Skeletal muscle satellite cell (primary cell): ENCODE data around the gene FBXW8.

Experiments used
- H3K27me3 ChIP-seq: 2 replicates; pipeline ENCODE4 v1.7.0; 2013; ENCODE audit warnings: low read length; ENCODE audit not compliant: control insufficient read depth, insufficient read depth
- H3K36me3 ChIP-seq: 2 replicates; pipeline ENCODE4 v1.7.0; 2013; ENCODE audit warnings: mild to moderate bottlenecking, control low read depth, low read length; ENCODE audit not compliant: insufficient read depth
- H3K4me1 ChIP-seq: 2 replicates; pipeline ENCODE4 v1.7.0; 2013; ENCODE audit warnings: low read length; ENCODE audit not compliant: control insufficient read depth, insufficient read depth
- H3K4me2 ChIP-seq: 2 replicates; pipeline ENCODE4 v1.7.0; 2013; ENCODE audit warnings: mild to moderate bottlenecking, low read length
- H3K4me3 ChIP-seq: 2 replicates; pipeline ENCODE4 v1.7.0; 2013; ENCODE audit warnings: low read length
- H3K9ac ChIP-seq: 2 replicates; pipeline ENCODE4 v1.7.0; 2013; ENCODE audit warnings: mild to moderate bottlenecking, low read depth, low read length, moderate library complexity
- H3K9me3 ChIP-seq: replicated peaks from 2 replicates; pipeline ENCODE4 v1.7.0; 2013; ENCODE audit warnings: mild to moderate bottlenecking, control low read depth, low read length

FBXW8 gene

DNA sequence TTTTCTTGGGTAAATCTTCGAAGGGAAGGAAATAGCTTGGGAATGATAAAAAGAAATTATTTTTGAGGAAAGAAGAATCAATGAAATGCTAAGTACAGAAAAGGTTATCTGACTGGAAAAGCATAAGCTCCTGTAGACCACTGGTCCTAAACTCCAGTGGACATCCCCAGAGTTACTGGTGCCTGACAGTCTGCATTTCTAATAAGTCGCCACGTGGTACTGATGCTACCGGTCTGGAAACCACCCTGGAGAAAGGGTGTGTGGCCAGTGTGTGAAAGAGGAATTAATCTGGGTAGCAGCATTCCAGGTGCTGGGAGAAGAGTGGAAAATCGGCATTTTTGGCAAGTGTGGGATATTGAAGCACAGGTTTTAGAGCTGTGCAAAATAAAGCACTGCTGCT is 73.3 kb downstream of the FBXW8 start:
- Histone ChIP-seq H3K27me3 (no peaks in the 10 kb centered on the region), H3K4me3 (no peak overlapping the region), H3K4me2 (no peak overlapping the region), H3K9ac (no peak overlapping the region), H3K4me1 (peaks cover 7% of the 10 kb centered on the region), H3K9me3 (no peaks in the 10 kb centered on the region), H3K36me3 (peaks cover 7% of the 10 kb centered on the region)

DNA sequence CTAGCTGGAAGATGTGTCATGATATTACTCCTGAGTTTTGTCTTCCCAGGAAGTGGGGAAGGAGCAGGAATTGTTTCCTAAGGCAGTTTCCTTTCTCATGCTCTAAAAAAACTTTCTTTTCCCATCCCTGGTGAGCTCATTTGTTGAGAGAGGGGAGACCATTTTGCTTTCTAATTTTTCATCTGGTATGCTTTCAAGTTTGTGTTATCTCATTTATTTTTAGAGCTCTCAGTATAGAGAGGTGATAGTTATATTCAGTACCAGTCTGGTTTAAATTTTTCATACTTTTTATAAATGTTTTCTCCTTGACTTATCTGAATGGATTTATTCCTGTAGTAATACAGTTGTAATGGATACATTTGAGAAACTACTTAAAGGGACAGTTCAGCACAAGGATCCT is 79.6 kb downstream of the FBXW8 start:
- H3K9ac ChIP-seq = no peak overlapping the region
- no peak overlapping the region for H3K4me2 ChIP-seq
- no peaks in the 10 kb centered on the region for H3K9me3 ChIP-seq
- H3K36me3 ChIP-seq = peaks cover 25% of the 10 kb centered on the region
- H3K4me3 ChIP-seq = no peak overlapping the region
- peaks cover 5% of the 10 kb centered on the region for H3K4me1 ChIP-seq
- H3K27me3 ChIP-seq = no peaks in the 10 kb centered on the region

DNA sequence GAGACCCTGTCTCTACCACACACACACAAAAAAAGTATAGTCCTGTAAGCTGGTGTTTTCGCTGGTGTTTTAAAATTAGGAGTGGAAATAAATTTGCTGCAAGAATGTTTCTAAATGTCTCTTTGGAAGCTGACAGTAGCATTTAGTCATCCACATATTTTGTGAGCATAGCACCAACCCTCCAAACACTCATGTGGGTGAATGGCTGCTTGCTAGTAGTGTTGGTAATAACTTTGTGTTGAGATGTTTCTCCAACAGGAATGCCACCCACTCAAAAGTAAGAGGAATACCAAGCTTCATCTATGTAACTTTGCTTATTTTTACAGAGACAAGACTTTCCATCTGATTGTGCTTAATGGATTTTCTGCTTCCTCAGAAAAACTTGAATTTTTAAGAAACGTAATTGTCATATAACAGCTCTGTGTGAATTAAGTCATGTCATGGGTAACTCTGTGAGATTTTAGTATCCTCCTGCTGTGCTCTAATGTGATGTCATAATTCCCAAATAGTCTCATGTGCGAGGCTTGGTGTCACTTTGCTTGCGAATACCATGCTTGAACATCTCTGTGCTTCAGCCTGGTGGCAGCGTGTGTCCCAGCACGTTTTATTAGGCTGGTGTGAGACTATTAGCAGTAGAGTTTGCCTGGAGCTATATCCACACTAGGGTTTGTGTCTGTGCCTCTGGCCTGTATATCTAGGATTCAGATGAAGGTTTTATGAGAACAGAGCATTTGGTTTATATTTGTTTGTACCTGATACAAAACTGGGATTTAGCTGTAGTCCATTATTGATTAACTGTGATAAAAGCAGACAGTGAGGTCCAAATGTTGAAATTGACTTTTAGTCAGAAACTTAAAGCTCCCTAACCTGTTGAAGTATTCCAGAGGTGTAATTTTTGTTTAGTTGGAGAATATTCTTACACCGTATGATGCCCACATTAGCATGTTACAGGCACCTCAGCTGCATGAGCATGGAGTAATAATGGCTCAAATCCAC is 80.5 kb downstream of the FBXW8 start:
- Histone ChIP-seq H3K4me3 (no peak overlapping the region), H3K4me1 (peaks cover 5% of the 10 kb centered on the region), H3K36me3 (peaks cover 31% of the 10 kb centered on the region), H3K9ac (no peak overlapping the region), H3K4me2 (no peak overlapping the region), H3K9me3 (no peaks in the 10 kb centered on the region), H3K27me3 (no peaks in the 10 kb centered on the region)

DNA sequence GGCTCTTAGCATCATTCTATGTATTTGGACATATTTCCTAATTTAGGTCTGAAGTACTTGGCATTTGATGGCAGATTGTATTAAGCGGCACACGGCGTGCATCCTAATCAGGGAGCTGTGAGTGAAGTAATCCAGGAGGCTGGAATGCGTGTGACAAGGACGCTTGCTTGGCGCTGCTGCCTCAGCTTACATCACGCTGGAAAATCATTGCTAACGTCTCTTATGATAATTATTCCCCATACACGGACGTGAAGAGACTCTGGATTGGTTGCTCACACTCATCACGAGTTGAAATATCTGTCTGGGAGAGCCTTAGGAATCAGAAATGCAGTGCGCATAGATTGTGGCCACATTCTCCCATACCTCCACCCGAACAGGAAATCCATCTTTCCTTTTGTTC is 85.3 kb downstream of the FBXW8 start:
- H3K36me3 ChIP-seq = peaks cover 24% of the 10 kb centered on the region
- no peak overlapping the region for H3K9ac ChIP-seq
- H3K27me3 ChIP-seq = no peaks in the 10 kb centered on the region
- no peaks in the 10 kb centered on the region for H3K9me3 ChIP-seq
- H3K4me2 ChIP-seq = no peak overlapping the region
- peaks cover 4% of the 10 kb centered on the region for H3K4me1 ChIP-seq
- H3K4me3 ChIP-seq = no peak overlapping the region

GRCh38 chr12:116996621-116997020 is 85.9 kb downstream of the FBXW8 start:
- H3K9me3 ChIP-seq = no peaks in the 10 kb centered on the region
- no peak overlapping the region for H3K9ac ChIP-seq
- H3K36me3 ChIP-seq = peaks cover 24% of the 10 kb centered on the region
- H3K4me3 ChIP-seq = no peak overlapping the region
- H3K4me2 ChIP-seq = no peak overlapping the region
- no peaks in the 10 kb centered on the region for H3K27me3 ChIP-seq
- H3K4me1 ChIP-seq = no peaks in the 10 kb centered on the region

DNA sequence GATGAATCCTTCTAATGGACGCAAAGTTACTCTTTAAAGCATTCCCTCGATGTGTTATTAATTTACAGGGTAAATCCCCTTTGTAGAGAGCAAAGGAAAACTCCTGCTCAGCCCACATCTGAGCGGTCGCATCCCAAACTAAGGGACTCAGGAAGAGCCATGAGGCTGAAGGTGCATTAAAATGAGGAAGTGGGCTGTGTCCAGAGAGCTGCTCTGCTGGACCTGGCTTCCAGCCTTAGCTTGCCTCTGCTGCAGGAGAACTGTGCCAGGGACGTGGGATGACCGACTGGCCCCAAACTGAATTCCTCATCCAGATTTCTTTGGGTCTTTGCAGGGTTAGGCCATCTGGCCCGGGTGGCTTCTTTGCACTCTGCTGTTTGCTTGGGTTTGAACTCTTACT is 88.3 kb downstream of the FBXW8 start:
- H3K27me3 ChIP-seq = no peaks in the 10 kb centered on the region
- no peaks in the 10 kb centered on the region for H3K4me1 ChIP-seq
- peaks cover 21% of the 10 kb centered on the region for H3K36me3 ChIP-seq
- no peak overlapping the region for H3K4me2 ChIP-seq
- no peak overlapping the region for H3K4me3 ChIP-seq
- no peaks in the 10 kb centered on the region for H3K9me3 ChIP-seq
- no peak overlapping the region for H3K9ac ChIP-seq

GRCh38 chr12:117000316-117000715 is 89.6 kb downstream of the FBXW8 start:
- Histone ChIP-seq H3K27me3 (no peaks in the 10 kb centered on the region), H3K4me2 (no peak overlapping the region), H3K4me3 (no peak overlapping the region), H3K9me3 (no peaks in the 10 kb centered on the region), H3K36me3 (peaks cover 25% of the 10 kb centered on the region), H3K9ac (no peak overlapping the region), H3K4me1 (no peaks in the 10 kb centered on the region)

- no peak overlapping the region for H3K4me2 ChIP-seq
- no peak overlapping the region for H3K9ac ChIP-seq
- H3K4me3 ChIP-seq = no peak overlapping the region
- H3K27me3 ChIP-seq = no peaks in the 10 kb centered on the region
- H3K9me3 ChIP-seq = no peaks in the 10 kb centered on the region
- no peaks in the 10 kb centered on the region for H3K4me1 ChIP-seq
- peaks cover 23% of the 10 kb centered on the region for H3K36me3 ChIP-seq
Observed at GRCh38 chr12:117002051-117002817, 91.5 kb downstream of the FBXW8 start.

GRCh38 chr12:117003883-117004404 is 93.2 kb downstream of the FBXW8 start:
- H3K4me2 ChIP-seq = no peak overlapping the region
- H3K4me1 ChIP-seq = no peaks in the 10 kb centered on the region
- no peak overlapping the region for H3K4me3 ChIP-seq
- no peak overlapping the region for H3K9ac ChIP-seq
- H3K9me3 ChIP-seq = no peaks in the 10 kb centered on the region
- peaks cover 25% of the 10 kb centered on the region for H3K36me3 ChIP-seq
- no peaks in the 10 kb centered on the region for H3K27me3 ChIP-seq

GRCh38 chr12:117005417-117006046 is 94.8 kb downstream of the FBXW8 start:
- H3K4me3 ChIP-seq = no peak overlapping the region
- H3K9me3 ChIP-seq = no peaks in the 10 kb centered on the region
- H3K36me3 ChIP-seq = peaks cover 32% of the 10 kb centered on the region
- H3K4me2 ChIP-seq = no peak overlapping the region
- H3K4me1 ChIP-seq = no peaks in the 10 kb centered on the region
- H3K27me3 ChIP-seq = no peaks in the 10 kb centered on the region
- H3K9ac ChIP-seq = no peak overlapping the region

- H3K4me3 ChIP-seq = no peak overlapping the region
- no peaks in the 10 kb centered on the region for H3K4me1 ChIP-seq
- H3K27me3 ChIP-seq = no peaks in the 10 kb centered on the region
- no peaks in the 10 kb centered on the region for H3K9me3 ChIP-seq
- no peak overlapping the region for H3K9ac ChIP-seq
- H3K4me2 ChIP-seq = no peak overlapping the region
- H3K36me3 ChIP-seq = peaks cover 32% of the 10 kb centered on the region
Observed at GRCh38 chr12:117006333-117006732, 95.6 kb downstream of the FBXW8 start.
